ENCODE data around the gene FLII. TPM values are rescaled to one million over a fixed set of nuclear protein-coding genes. Genes with fewer than 3 reads are reported as not detected.

The FLII gene
- total and polyA plus RNA-seq, 8 donors = 142 to 282 (median 173) TPM

DNA sequence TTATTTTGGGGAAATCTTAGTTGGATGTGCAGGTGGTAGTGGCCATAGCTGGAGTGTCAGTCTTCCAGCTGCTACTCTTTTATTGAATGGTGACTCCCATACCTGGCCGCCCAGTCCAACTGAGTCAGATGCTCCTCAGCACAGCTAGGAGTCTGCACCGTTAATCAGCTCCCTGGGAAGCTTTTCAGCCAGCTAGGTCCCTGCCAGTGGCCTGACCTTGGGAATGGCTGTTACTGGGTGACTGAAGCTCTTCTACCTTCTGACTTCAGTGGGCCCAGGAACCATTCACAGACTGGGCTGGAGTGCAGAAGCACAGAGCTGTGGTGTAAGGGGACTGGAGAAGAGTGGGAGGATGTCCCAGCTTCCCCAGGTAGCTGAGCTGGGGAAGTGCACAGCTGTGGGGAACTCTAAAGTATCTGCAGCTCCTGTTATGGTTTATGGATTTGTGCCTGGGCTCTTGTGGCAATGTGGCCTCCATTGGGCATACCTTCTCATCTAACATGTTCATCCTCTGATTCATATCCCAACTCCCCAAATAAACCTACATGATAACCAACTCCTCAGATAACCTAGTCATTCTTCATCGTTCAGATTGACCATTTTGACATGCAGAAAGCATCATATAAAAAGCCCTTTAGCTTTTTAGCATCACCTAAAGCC lies 60.9 kb downstream of the FLII start:
- Histone ChIP-seq H3K4me1 (no peaks in the 10 kb centered on the region), H3K27ac (no peak overlapping the region), H3K4me3 (no peak overlapping the region), H3K36me3 (peaks cover 5 to 21% (median 10%) of the 10 kb centered on the region in 3 donors), H3K9me3 (no peaks in the 10 kb centered on the region), H3K27me3 (no peaks in the 10 kb centered on the region)
- TF ChIP-seq, protein P1, sequence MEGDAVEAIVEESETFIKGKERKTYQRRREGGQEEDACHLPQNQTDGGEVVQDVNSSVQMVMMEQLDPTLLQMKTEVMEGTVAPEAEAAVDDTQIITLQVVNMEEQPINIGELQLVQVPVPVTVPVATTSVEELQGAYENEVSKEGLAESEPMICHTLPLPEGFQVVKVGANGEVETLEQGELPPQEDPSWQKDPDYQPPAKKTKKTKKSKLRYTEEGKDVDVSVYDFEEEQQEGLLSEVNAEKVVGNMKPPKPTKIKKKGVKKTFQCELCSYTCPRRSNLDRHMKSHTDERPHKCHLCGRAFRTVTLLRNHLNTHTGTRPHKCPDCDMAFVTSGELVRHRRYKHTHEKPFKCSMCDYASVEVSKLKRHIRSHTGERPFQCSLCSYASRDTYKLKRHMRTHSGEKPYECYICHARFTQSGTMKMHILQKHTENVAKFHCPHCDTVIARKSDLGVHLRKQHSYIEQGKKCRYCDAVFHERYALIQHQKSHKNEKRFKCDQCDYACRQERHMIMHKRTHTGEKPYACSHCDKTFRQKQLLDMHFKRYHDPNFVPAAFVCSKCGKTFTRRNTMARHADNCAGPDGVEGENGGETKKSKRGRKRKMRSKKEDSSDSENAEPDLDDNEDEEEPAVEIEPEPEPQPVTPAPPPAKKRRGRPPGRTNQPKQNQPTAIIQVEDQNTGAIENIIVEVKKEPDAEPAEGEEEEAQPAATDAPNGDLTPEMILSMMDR (IDR thresholded peaks at IDR 0.05) = no peak
- intact Hi-C loops (cut with DNase I) = no loop called here
- 58 to 65% methylated on average over 3 of the region's 3 CpGs for WGBS, 2 donors
- FAIRE-seq = no peak
- DNase-seq = no peak
- peak; percentile 20 to 63 (median 44) for ATAC-seq

DNA sequence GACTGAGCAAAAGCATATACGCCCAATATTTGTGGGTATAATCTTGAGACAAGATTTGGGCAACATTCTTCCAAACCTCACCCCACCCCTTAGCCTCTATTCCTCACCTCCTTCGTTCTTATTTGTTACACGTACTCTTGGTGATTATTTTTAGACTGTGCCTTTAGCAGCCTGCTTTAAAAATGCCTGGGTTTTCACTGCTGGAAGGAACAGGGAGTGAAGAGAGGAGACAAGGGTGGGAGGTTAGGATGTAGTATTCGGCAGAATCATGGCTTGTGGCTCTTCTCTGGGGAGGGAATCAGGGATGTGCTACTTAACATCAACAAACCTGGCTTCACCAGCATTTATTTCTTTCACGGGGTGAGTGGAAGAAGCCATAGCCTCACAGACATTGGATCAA lies 63.3 kb downstream of the FLII start:
- TF ChIP-seq, protein P1 (IDR thresholded peaks at IDR 0.05) = no peak
- WGBS, 2 donors = 82 to 86% methylated on average over 5 of the region's 5 CpGs
- H3K9me3 ChIP-seq = no peaks in the 10 kb centered on the region
- ATAC-seq (no peak), FAIRE-seq (no peak), DNase-seq (no peak)
- H3K27me3 ChIP-seq = no peaks in the 10 kb centered on the region
- intact Hi-C loops (cut with DNase I) = no loop called here
- H3K4me3 ChIP-seq = no peak overlapping the region
- H3K36me3 ChIP-seq = peaks cover 5 to 21% (median 10%) of the 10 kb centered on the region in 3 donors
- H3K4me1 ChIP-seq = peaks cover 14 to 18% (median 17%) of the 10 kb centered on the region in 3 donors
- no peak overlapping the region for H3K27ac ChIP-seq

Other genes with a start within 250 kb of the FLII start
- gene ATPAF2, start 219.6 kb downstream of the FLII start, total RNA-seq = 10 to 100 TPM in 4 of 6 donors, 1 to 10 TPM in 2; 7.3 to 18.0 (median 11.4) TPM
- 10 to 100 TPM; 15.9 to 18.4 TPM for gene ATPAF2, start 219.6 kb downstream of the FLII start, polyA plus RNA-seq
- gene GID4, start 219.3 kb downstream of the FLII start, total RNA-seq = 1 to 10 TPM; 5.2 to 9.6 (median 6.0) TPM
- 1 to 10 TPM; 2.7 to 3.1 TPM for gene GID4, start 219.3 kb downstream of the FLII start, polyA plus RNA-seq
- 10 to 100 TPM; 13.4 to 24.0 (median 16.5) TPM for gene DRG2, start 170.8 kb downstream of the FLII start, total RNA-seq
- 10 to 100 TPM; 42.0 to 46.9 TPM for gene DRG2, start 170.8 kb downstream of the FLII start, polyA plus RNA-seq
- 1 to 10 TPM in 1 of 6 donors, under 1 TPM in 5; 0.13 to 1.3 (median 0.69) TPM for gene MYO15A, start 150.0 kb downstream of the FLII start, total RNA-seq
- 1 to 10 TPM; 1.3 to 4.9 TPM for gene MYO15A, start 150.0 kb downstream of the FLII start, polyA plus RNA-seq
- gene ALKBH5, start 74.9 kb downstream of the FLII start, total RNA-seq = 10 to 100 TPM; 32.6 to 49.6 (median 43.6) TPM
- 10 to 100 TPM; 14.2 to 30.5 TPM for gene ALKBH5, start 74.9 kb downstream of the FLII start, polyA plus RNA-seq
- gene LLGL1, start 33.1 kb downstream of the FLII start, total RNA-seq = 1 to 10 TPM; 3.4 to 8.4 (median 4.5) TPM
- gene LLGL1, start 33.1 kb downstream of the FLII start, polyA plus RNA-seq = 1 to 10 TPM; 6.3 to 7.3 TPM
- 10 to 100 TPM in 2 of 6 donors, 1 to 10 TPM in 4; 7.1 to 11.1 (median 9.2) TPM for gene MIEF2, start 1.9 kb upstream of the FLII start, total RNA-seq
- 1 to 10 TPM; 5.8 to 9.3 TPM for gene MIEF2, start 1.9 kb upstream of the FLII start, polyA plus RNA-seq
- 10 to 100 TPM in 4 of 6 donors, 1 to 10 TPM in 2; 9.4 to 16.5 (median 11.0) TPM for gene TOP3A, start 56.3 kb upstream of the FLII start, total RNA-seq
- gene TOP3A, start 56.3 kb upstream of the FLII start, polyA plus RNA-seq = 10 to 100 TPM; 16.6 to 18.7 TPM
- 10 to 100 TPM in 1 of 6 donors, 1 to 10 TPM in 5; 4.3 to 11.5 (median 6.3) TPM for gene SMCR8, start 56.6 kb upstream of the FLII start, total RNA-seq
- gene SMCR8, start 56.6 kb upstream of the FLII start, polyA plus RNA-seq = 1 to 10 TPM; 2.7 to 3.8 TPM
- 10 to 100 TPM in 3 of 6 donors, 1 to 10 TPM in 3; 5.8 to 14.3 (median 10.3) TPM for gene SHMT1, start 104.8 kb upstream of the FLII start, total RNA-seq
- 10 to 100 TPM; 11.3 to 14.3 TPM for gene SHMT1, start 104.8 kb upstream of the FLII start, polyA plus RNA-seq
- gene EVPLL, start 119.0 kb upstream of the FLII start, total RNA-seq = not detected
- under 1 TPM in 1 of 2 donors, not detected in 1; 0.09 TPM for gene EVPLL, start 119.0 kb upstream of the FLII start, polyA plus RNA-seq
- gene LGALS9C, start 218.1 kb upstream of the FLII start, total RNA-seq = under 1 TPM in 3 of 6 donors, not detected in 3; 0.06 to 0.22 (median 0.17) TPM
- under 1 TPM in 1 of 2 donors, not detected in 1; 0.05 TPM for gene LGALS9C, start 218.1 kb upstream of the FLII start, polyA plus RNA-seq

All from pancreas (tissue), 10 donors.